Endodermal cell (in vitro differentiated cells): ENCODE measurements around the gene PPP1R10. TPM values are rescaled to one million over a fixed set of nuclear protein-coding genes. Genes with fewer than 3 reads are reported as not detected.

Experiments
- DNase-seq: peaks from one replicate; pipeline ENCODE4 v3.0.0-alpha.2; 2017
- H3K27ac ChIP-seq: 2 replicates; pipeline ENCODE4 v1.5.1; 2013; ENCODE audit warnings: mild to moderate bottlenecking, low read depth, low read length, moderate library complexity
- H3K27me3 ChIP-seq: 2 replicates; pipeline ENCODE4 v1.6.1; 2013; ENCODE audit warnings: mild to moderate bottlenecking, low read length, moderate library complexity; ENCODE audit not compliant: insufficient read depth, control insufficient read depth, poor library complexity, severe bottlenecking
- H3K36me3 ChIP-seq: 2 replicates; pipeline ENCODE4 v1.7.0; 2013; ENCODE audit warnings: mild to moderate bottlenecking, low read length, moderate library complexity; ENCODE audit not compliant: control insufficient read depth, insufficient read depth
- H3K4me1 ChIP-seq: one replicate; pipeline ENCODE4 v1.7.0; 2013; ENCODE audit warnings: low read length; ENCODE audit not compliant: control insufficient read depth, insufficient read depth
- H3K4me3 ChIP-seq: 2 replicates; pipeline ENCODE4 v1.5.1; 2013; ENCODE audit warnings: mild to moderate bottlenecking, low read length, moderate library complexity
- H3K9ac ChIP-seq: 2 replicates; pipeline ENCODE4 v1.6.1; 2013; ENCODE audit warnings: mild to moderate bottlenecking, low read length, moderate library complexity; ENCODE audit not compliant: poor library complexity, severe bottlenecking; ENCODE audit errors: extremely low read depth
- H3K9me3 ChIP-seq: 2 replicates; pipeline ENCODE4 v1.6.1; 2013; ENCODE audit warnings: mild to moderate bottlenecking, low read length, moderate library complexity; ENCODE audit not compliant: control insufficient read depth
- H3K27ac Mint-ChIP-seq: 2 replicates; pipeline ENCODE4 v1.8.0; 2020; ENCODE audit warnings: mixed read lengths
- H3K27me3 Mint-ChIP-seq: 2 replicates; pipeline ENCODE4 v1.8.0; 2021; ENCODE audit warnings: mild to moderate bottlenecking, mixed read lengths; ENCODE audit not compliant: insufficient read depth
- H3K36me3 Mint-ChIP-seq: 2 replicates; pipeline ENCODE4 v1.8.0; 2020; ENCODE audit warnings: low read depth, mixed read lengths
- H3K4me1 Mint-ChIP-seq: 2 replicates; pipeline ENCODE4 v1.8.0; 2020; ENCODE audit warnings: mixed read lengths
- H3K4me3 Mint-ChIP-seq: 2 replicates; pipeline ENCODE4 v1.8.0; 2020; ENCODE audit warnings: mild to moderate bottlenecking, moderate library complexity, mixed read lengths
- H3K9me3 Mint-ChIP-seq: 2 replicates; pipeline ENCODE4 v1.8.0; 2020; ENCODE audit warnings: mild to moderate bottlenecking, mixed read lengths
- WGBS, 2 experiments: methylation state at CpG; one replicate each; pipeline versions ENCODE4 v1.1.5 to v1.1.7; 2013; ENCODE audit warnings: missing lambda C conversion rate in 2 of 2, mixed read lengths in 1 of 2; ENCODE audit not compliant: insufficient coverage in 1 of 2, insufficient read length in 1 of 2; 5-methylcytosine and 5-hydroxymethylcytosine counted together
- total RNA-seq, 2 donors: library from RNA; stranded (reverse); fragmentation: NEBNext Ultra II Directional in 1 of 2; extraction: Animal tissue kit (Norgen Biotek cat#: 25700) in 1 of 2; gene quantifications; 2 replicates in 1 of 2; 3 replicates in 1 of 2; pipeline ENCODE4 v1.2.1, GENCODE V29; 2021
- TF ChIP-seq, protein P1 (sequence below): fragments of 200-600 bp; sonication (generic); conservative IDR thresholded peaks from 2 replicates; pipeline ENCODE4 v1.5.0; 2021; ENCODE audit warnings: antibody characterized with exemption, mild to moderate bottlenecking

PPP1R10 gene
- total RNA-seq, 2 donors from 2014 or later = 122 to 126 TPM

DNA sequence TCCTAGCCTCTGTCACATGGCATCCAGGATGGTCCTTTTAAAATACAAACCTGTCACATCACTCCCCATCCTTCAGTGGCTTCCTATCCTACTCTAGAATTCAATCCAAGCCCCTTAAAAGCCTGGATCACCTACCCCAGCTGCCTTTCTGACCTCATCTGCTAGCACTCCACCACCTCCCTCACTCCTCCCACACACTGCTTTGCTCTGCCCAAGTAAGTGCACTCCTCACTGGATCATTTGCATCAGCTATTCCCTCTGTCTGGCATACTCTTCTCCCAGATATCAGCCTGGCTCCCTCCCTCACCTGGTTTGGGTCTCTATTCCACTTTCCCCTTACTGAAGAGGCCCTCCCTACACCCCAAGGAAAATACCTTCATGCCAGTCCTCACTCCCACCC, 40.4 kb upstream of the PPP1R10 start:
- peaks cover 74% of the 10 kb centered on the region for H3K36me3 Mint-ChIP-seq
- Histone ChIP-seq H3K9me3 (no peaks in the 10 kb centered on the region), H3K27me3 (no peaks in the 10 kb centered on the region), H3K4me3 (no peak overlapping the region), H3K9ac (no peak overlapping the region), H3K36me3 (peaks cover 91% of the 10 kb centered on the region), H3K4me1 (no peaks in the 10 kb centered on the region), H3K27ac (no peak overlapping the region)
- no peak for DNase-seq
- no peak overlapping the region for H3K27ac Mint-ChIP-seq
- H3K4me3 Mint-ChIP-seq = no peak overlapping the region
- no peaks in the 10 kb centered on the region for H3K4me1 Mint-ChIP-seq
- no peaks in the 10 kb centered on the region for H3K9me3 Mint-ChIP-seq
- H3K27me3 Mint-ChIP-seq = no peaks in the 10 kb centered on the region
- TF ChIP-seq, protein P1, sequence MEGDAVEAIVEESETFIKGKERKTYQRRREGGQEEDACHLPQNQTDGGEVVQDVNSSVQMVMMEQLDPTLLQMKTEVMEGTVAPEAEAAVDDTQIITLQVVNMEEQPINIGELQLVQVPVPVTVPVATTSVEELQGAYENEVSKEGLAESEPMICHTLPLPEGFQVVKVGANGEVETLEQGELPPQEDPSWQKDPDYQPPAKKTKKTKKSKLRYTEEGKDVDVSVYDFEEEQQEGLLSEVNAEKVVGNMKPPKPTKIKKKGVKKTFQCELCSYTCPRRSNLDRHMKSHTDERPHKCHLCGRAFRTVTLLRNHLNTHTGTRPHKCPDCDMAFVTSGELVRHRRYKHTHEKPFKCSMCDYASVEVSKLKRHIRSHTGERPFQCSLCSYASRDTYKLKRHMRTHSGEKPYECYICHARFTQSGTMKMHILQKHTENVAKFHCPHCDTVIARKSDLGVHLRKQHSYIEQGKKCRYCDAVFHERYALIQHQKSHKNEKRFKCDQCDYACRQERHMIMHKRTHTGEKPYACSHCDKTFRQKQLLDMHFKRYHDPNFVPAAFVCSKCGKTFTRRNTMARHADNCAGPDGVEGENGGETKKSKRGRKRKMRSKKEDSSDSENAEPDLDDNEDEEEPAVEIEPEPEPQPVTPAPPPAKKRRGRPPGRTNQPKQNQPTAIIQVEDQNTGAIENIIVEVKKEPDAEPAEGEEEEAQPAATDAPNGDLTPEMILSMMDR = no peak

DNA sequence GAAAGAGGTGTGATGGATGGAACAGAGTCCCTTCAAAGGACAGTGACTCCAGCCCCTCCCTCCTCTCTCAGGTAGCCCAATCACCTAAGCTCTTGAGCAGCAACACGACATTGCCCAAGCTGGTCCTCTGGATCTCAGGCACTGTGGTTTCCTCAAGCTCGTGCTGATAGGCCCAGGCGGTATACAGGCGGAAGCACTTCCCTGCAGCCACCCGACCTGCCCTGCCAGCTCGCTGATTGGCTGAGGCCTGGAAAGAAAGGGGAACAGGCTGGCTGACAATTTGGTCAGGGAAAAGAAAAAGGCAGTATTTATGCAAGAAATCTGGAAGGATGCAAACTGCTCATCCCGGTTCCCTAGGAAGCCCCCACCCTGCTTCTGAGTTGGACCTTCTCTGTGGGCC, 39.5 kb upstream of the PPP1R10 start:
- no peak overlapping the region for H3K9ac ChIP-seq
- H3K27ac ChIP-seq = no peak overlapping the region
- H3K9me3 ChIP-seq = no peaks in the 10 kb centered on the region
- H3K27me3 Mint-ChIP-seq = no peaks in the 10 kb centered on the region
- H3K4me1 ChIP-seq = no peaks in the 10 kb centered on the region
- no peaks in the 10 kb centered on the region for H3K27me3 ChIP-seq
- peaks cover 73% of the 10 kb centered on the region for H3K36me3 Mint-ChIP-seq
- no peak for DNase-seq
- no peak overlapping the region for H3K27ac Mint-ChIP-seq
- TF ChIP-seq, protein P1 = no peak
- 93% methylated on average over 5 to 7 of the region's 7 CpGs for WGBS, 2 experiments
- no peaks in the 10 kb centered on the region for H3K4me1 Mint-ChIP-seq
- no peak overlapping the region for H3K4me3 ChIP-seq
- H3K9me3 Mint-ChIP-seq = no peaks in the 10 kb centered on the region
- no peak overlapping the region for H3K4me3 Mint-ChIP-seq
- peaks cover 91% of the 10 kb centered on the region for H3K36me3 ChIP-seq

- H3K27ac ChIP-seq = no peak overlapping the region
- TF ChIP-seq, protein P1 = no peak
- WGBS, 2 experiments = 88 to 95% methylated on average over 1 to 3 of the region's 3 CpGs
- Mint-ChIP-seq H3K4me3 (no peak overlapping the region), H3K9me3 (no peaks in the 10 kb centered on the region), H3K4me1 (no peaks in the 10 kb centered on the region), H3K36me3 (peaks cover 74% of the 10 kb centered on the region), H3K27me3 (no peaks in the 10 kb centered on the region), H3K27ac (no peak overlapping the region)
- H3K4me1 ChIP-seq = no peaks in the 10 kb centered on the region
- no peak for DNase-seq
- H3K9ac ChIP-seq = no peak overlapping the region
- no peaks in the 10 kb centered on the region for H3K27me3 ChIP-seq
- H3K4me3 ChIP-seq = no peak overlapping the region
- no peaks in the 10 kb centered on the region for H3K9me3 ChIP-seq
- H3K36me3 ChIP-seq = peaks cover 95% of the 10 kb centered on the region
Observed at GRCh38 chr6:30655743-30656094, 38.7 kb upstream of the PPP1R10 start.
